ENCODE results near the gene EGR4. TPM values are rescaled to one million over a fixed set of nuclear protein-coding genes. Genes with fewer than 3 reads are reported as not detected.

Gene EGR4
- total RNA-seq, 4 donors from 2014 or later: not detected

DNA sequence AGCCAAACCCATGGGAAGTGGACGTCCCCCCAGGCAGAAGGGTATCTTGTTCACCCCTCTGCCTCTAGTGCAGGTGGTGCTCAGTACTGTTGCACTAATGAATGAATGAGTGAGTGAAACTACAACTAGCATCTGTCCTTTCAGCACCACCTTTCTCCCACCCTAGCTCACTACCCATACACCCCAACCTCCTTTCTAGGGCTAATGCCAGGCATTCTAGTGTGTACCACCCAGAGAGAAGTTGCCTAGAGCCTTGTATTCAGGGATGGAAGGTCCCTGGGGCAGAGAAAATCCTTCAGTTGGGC lies 36.8 kb downstream of the EGR4 start:
- TF ChIP-seq POLR2A (IDR thresholded peaks at IDR 0.05) (no peak), EP300 (IDR thresholded peaks at IDR 0.05) (no peak)
- TF ChIP-seq, protein P1, sequence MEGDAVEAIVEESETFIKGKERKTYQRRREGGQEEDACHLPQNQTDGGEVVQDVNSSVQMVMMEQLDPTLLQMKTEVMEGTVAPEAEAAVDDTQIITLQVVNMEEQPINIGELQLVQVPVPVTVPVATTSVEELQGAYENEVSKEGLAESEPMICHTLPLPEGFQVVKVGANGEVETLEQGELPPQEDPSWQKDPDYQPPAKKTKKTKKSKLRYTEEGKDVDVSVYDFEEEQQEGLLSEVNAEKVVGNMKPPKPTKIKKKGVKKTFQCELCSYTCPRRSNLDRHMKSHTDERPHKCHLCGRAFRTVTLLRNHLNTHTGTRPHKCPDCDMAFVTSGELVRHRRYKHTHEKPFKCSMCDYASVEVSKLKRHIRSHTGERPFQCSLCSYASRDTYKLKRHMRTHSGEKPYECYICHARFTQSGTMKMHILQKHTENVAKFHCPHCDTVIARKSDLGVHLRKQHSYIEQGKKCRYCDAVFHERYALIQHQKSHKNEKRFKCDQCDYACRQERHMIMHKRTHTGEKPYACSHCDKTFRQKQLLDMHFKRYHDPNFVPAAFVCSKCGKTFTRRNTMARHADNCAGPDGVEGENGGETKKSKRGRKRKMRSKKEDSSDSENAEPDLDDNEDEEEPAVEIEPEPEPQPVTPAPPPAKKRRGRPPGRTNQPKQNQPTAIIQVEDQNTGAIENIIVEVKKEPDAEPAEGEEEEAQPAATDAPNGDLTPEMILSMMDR (IDR thresholded peaks at IDR 0.05): no peak

DNA sequence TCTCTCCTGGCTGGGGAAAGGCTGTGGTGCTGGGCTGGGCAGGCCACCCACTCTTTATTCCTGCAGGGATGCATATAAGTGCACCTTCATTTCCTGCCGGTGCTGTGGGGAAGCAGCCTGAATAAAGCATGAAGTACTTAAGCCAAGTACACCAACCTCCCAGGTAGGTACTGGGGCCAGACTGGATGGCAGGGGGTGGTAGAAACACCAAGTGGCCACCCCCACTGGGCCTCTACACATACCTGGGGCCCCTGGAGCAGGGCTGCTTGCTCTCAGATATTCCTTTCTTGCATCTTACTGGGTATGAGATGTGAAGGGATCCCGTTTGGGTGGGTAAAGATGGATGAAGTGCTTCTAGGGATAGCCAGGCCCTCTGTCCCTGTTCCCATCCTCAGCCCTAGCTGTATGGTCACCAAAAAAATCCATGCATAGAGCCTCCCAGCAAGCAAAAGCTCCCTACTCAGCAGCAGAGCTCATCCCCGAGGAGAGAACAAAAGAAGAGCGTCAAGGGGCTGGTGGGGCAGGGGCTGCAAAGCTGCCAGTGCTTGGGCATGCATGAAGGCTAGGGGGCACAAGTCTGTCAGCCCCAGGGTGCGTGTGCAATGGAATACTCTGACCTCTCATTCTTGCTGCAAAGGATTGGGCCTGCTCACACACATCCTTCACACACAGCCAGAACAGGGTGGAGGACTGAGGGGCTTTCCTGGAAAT lies 37.3 kb downstream of the EGR4 start:
- no peak for DNase-seq (ENCODE audit: low spot score in 2 of 2)
- Histone ChIP-seq H3K9me3 (no peaks in the 10 kb centered on the region), H3K4me1 (no peaks in the 10 kb centered on the region), H3K36me3 (peaks cover 0 to 49% (median 13%) of the 10 kb centered on the region in 3 donors), H3K27ac (no peak overlapping the region), H3K27me3 (no peaks in the 10 kb centered on the region), H3K4me3 (no peak overlapping the region)
- TF ChIP-seq, protein P1 (IDR thresholded peaks at IDR 0.05): no peak
- TF ChIP-seq POLR2A (IDR thresholded peaks at IDR 0.05) (no peak), EP300 (IDR thresholded peaks at IDR 0.05) (no peak)
- whole genome bisulfite sequencing, 2 donors: 37 to 52% methylated on average over 5 of the region's 5 CpGs

More for the DNA sequence above, 36.8 kb downstream of the EGR4 start:
- H3K27me3 ChIP-seq: no peaks in the 10 kb centered on the region
- H3K9me3 ChIP-seq: no peaks in the 10 kb centered on the region
- no peak overlapping the region for H3K4me3 ChIP-seq
- no peak overlapping the region for H3K27ac ChIP-seq
- no peaks in the 10 kb centered on the region for H3K4me1 ChIP-seq
- peaks cover 0 to 44% (median 9%) of the 10 kb centered on the region in 3 donors for H3K36me3 ChIP-seq
- no peak for DNase-seq (ENCODE audit: low spot score in 2 of 2)
- WGBS, 2 donors: 14 to 77% methylated on average over 1 of the region's 1 CpG

DNA sequence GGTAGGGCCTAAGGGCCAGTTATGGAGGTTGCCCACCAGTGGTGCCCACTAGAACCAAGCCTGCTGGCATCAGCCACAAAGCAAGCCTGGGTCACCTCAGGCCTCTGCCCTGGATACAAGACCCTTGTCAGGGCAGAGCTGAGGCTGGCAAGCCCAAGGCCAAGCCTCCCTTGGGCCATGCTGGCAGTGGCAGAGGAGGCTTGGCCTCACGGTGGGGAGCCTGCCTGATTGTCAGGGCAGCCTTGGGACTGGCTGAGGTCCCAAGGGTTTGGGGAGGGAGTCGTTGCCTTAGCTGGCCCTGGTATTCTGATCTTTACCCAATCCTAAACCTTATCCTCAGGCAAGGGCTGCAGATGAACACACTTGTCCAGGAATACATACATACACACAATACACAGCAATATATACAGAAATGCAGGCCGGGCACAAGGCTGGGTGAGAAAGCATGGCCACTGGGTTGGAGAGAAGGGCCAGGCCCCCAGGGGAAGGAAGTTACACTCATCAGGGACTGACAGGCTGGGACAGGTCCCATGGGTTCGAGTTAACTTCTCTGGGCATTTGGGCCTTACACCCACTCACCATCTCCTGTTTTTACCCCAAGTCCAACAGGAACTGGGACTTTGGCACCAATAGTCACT lies 38.2 kb downstream of the EGR4 start:
- WGBS, 2 donors: 56 to 87% methylated on average over 2 to 4 of the region's 4 CpGs
- Histone ChIP-seq H3K27ac (no peak overlapping the region), H3K4me1 (no peaks in the 10 kb centered on the region), H3K9me3 (no peaks in the 10 kb centered on the region), H3K36me3 (peaks cover 4 to 58% (median 22%) of the 10 kb centered on the region in 3 donors), H3K27me3 (no peaks in the 10 kb centered on the region), H3K4me3 (no peak overlapping the region)
- no peak for DNase-seq (ENCODE audit: low spot score in 2 of 2)
- TF ChIP-seq EP300 (IDR thresholded peaks at IDR 0.05) (no peak), POLR2A (IDR thresholded peaks at IDR 0.05) (no peak)
- TF ChIP-seq, protein P1 (IDR thresholded peaks at IDR 0.05): no peak

DNA sequence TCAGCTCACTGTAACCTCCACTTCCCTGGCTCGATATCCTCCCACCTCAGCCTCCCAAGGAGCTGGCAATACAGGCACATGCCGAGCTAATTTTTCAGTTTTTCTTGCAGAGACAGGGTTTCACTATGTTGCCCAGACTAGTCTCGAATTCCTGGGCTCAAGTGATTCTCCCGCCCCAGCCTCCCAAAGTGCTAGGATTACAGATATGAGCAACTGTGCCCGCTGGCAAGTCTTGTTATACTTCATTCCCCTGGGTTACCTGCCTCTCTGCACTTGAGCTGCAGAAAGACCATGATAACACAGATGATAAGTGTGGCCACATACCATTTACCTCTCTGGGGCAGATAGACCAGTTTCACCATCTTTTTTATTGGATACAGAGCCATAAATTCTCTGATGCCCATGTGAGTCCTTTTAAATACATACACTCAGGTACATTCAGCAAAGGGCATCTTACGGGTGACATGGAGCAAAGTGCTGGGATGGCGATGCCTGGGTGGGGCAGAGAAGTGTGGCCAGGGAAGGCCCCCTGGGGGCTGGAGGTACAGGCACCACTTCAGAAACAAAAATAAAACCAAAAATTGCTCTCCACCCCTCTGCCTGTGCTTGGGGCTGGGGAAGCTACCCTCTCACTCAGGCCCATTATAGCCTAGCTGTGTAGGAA lies 38.9 kb downstream of the EGR4 start:
- TF ChIP-seq, protein P1 (IDR thresholded peaks at IDR 0.05): no peak
- TF ChIP-seq POLR2A (IDR thresholded peaks at IDR 0.05) (no peak), EP300 (IDR thresholded peaks at IDR 0.05) (no peak)
- Histone ChIP-seq H3K27me3 (no peaks in the 10 kb centered on the region), H3K27ac (no peak overlapping the region), H3K36me3 (peaks cover 4 to 65% (median 29%) of the 10 kb centered on the region in 3 donors), H3K4me3 (no peak overlapping the region), H3K9me3 (no peaks in the 10 kb centered on the region), H3K4me1 (no peaks in the 10 kb centered on the region)
- WGBS, 2 donors: 86 to 91% methylated on average over 7 of the region's 7 CpGs
- DNase-seq (ENCODE audit: low spot score in 2 of 2): no peak

DNA sequence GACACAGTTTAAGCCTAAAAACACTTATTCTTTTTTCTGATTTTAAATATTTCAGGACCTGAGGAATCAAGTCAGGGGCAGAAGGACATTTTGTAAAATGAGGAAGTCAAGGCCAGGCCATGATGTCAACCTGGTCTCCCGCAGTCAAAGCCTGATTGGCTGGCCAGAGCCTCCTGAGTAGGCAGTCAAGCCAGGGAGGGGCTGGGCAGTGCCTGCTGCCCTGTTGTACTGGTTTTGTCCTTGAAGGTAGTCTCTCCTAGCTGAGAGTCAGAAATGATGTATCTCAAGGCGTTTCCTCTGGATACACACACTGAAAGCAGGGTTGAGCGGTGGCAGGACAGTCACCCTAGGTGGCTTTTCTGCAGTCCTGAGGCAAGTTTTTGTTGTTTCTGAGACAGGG lies 39.4 kb downstream of the EGR4 start:
- no peak for DNase-seq (ENCODE audit: low spot score in 2 of 2)
- H3K36me3 ChIP-seq: peaks cover 4 to 70% (median 31%) of the 10 kb centered on the region in 3 donors
- TF ChIP-seq, protein P1 (IDR thresholded peaks at IDR 0.05): no peak
- no peak for TF ChIP-seq POLR2A (IDR thresholded peaks at IDR 0.05)
- TF ChIP-seq EP300 (IDR thresholded peaks at IDR 0.05): no peak
- H3K4me3 ChIP-seq: no peak overlapping the region
- H3K9me3 ChIP-seq: no peaks in the 10 kb centered on the region
- H3K27ac ChIP-seq: no peak overlapping the region
- no peaks in the 10 kb centered on the region for H3K27me3 ChIP-seq
- H3K4me1 ChIP-seq: no peaks in the 10 kb centered on the region
- 92 to 96% methylated on average over 3 of the region's 3 CpGs for WGBS, 2 donors

Measured in tibial nerve (tissue), 4 donors.